NT2/D1 (cell line): ENCODE measurements around the gene CARD11.

Source experiments
- DNase-seq: peaks from one replicate; pipeline ENCODE4 v3.0.0-alpha.2; 2011; ENCODE audit warnings: low read depth, low spot score
- H3K27me3 ChIP-seq: 2 replicates; pipeline ENCODE4 v1.6.0; 2011; ENCODE audit warnings: mild to moderate bottlenecking; ENCODE audit not compliant: insufficient read length, insufficient read depth
- H3K36me3 ChIP-seq: 2 replicates; pipeline ENCODE4 v1.6.1; 2011; ENCODE audit warnings: mild to moderate bottlenecking, low read length, mixed read lengths; ENCODE audit not compliant: insufficient read depth, insufficient read length
- H3K4me1 ChIP-seq: 2 replicates; pipeline ENCODE4 v1.5.1; 2011; ENCODE audit not compliant: insufficient read depth, insufficient read length
- H3K4me3 ChIP-seq: 2 replicates; pipeline ENCODE4 v1.5.1; 2011; ENCODE audit warnings: low read depth; ENCODE audit not compliant: insufficient read length
- H3K9ac ChIP-seq: 2 replicates; pipeline ENCODE4 v1.6.0; 2011; ENCODE audit warnings: low read depth; ENCODE audit not compliant: insufficient read length
- H3K9me3 ChIP-seq: 2 replicates; pipeline ENCODE4 v1.5.1; 2011; ENCODE audit warnings: mild to moderate bottlenecking, low read length; ENCODE audit not compliant: insufficient read depth
- SUZ12 ChIP-seq: IDR thresholded peaks from 2 replicates; pipeline ENCODE4 v1.6.1; 2011; ENCODE audit not compliant: insufficient read length, insufficient read depth; ENCODE audit errors: extremely low read depth
- YY1 ChIP-seq: IDR thresholded peaks from 2 replicates; pipeline ENCODE4 v1.6.1; 2011; ENCODE audit not compliant: insufficient read length, insufficient read depth
- ZNF274 ChIP-seq: IDR thresholded peaks from 2 replicates; pipeline ENCODE4 v1.6.1; 2011; ENCODE audit warnings: mild to moderate bottlenecking, low read depth, low read length

The CARD11 gene

GRCh38 chr7:3043544-3044371 is at the start of gene CARD11:
Gene CARD11 (minus strand): TSS chr7:3043867. CDS start chr7:2958506, 85,361 bp downstream.
- Histone ChIP-seq H3K9me3 (no peaks in the 10 kb centered on the region), H3K4me3 (peak within 1 kb of the TSS; percentile 46), H3K9ac (peak within 1 kb of the TSS; percentile 67), H3K27me3 (no peaks in the 10 kb centered on the region), H3K36me3 (no peaks in the 10 kb centered on the region), H3K4me1 (peaks cover 3% of the 10 kb centered on the region)
- TF ChIP-seq SUZ12 (no peak), YY1 (no peak), ZNF274 (no peak)
- no peak for DNase-seq

DNA sequence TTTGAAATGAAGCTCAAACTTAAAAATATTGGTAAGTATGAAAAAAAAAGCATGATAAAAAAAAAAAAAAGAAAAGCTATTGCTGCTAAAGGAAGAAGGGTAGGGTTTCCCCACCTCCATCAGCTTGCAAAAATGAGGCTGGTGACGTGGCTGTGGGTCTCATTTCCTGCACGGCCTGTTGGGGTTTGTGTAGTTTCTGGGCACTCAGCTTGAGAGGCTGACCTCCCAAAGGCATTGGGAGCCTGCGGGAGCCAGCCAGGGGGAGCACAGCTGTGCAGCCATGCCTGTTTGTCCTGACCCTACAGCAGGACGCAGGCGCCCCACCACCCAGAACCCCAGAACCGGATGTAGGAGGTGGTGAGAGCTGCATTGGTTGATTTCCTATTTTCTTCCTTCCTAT is 48.8 kb upstream of the CARD11 start:
- Histone ChIP-seq H3K9ac (no peak overlapping the region), H3K9me3 (0 out of 2 replicates have a peak, but pooled peaks cover 7% of the 10 kb centered on the region), H3K27me3 (no peaks in the 10 kb centered on the region), H3K36me3 (no peaks in the 10 kb centered on the region), H3K4me1 (no peaks in the 10 kb centered on the region), H3K4me3 (no peak overlapping the region)
- DNase-seq, result no peak
- TF ChIP-seq YY1 (no peak), ZNF274 (no peak), SUZ12 (no peak)

GRCh38 chr7:3091631-3092030 is 48.0 kb upstream of the CARD11 start:
- Histone ChIP-seq H3K9ac (no peak overlapping the region), H3K27me3 (no peaks in the 10 kb centered on the region), H3K9me3 (0 out of 2 replicates have a peak, but pooled peaks cover 7% of the 10 kb centered on the region), H3K36me3 (no peaks in the 10 kb centered on the region), H3K4me3 (no peak overlapping the region), H3K4me1 (no peaks in the 10 kb centered on the region)
- TF ChIP-seq ZNF274 (no peak), YY1 (no peak), SUZ12 (no peak)
- DNase-seq, result no peak

DNA sequence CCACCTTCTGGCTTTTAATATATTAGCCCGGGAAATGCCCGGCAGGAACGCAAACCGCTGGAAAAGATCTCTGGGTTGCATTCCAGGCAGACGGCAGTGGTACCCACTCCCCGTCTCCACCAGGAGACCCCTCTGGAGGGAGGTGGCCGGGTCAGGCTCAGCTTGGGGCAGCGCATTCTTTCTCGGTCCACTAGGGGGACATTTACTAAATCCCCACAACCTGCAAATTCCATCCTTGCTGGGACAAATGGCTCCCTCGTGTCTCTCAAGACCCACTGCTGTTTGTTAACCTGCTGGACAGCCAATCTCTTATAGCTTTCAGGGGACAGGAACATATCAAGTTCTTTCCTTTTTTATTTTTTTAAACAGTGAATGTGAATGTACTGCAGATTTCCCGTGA is 45.8 kb upstream of the CARD11 start:
- Histone ChIP-seq H3K9me3 (0 out of 2 replicates have a peak, but pooled peaks cover 1% of the 10 kb centered on the region), H3K27me3 (no peaks in the 10 kb centered on the region), H3K36me3 (no peaks in the 10 kb centered on the region), H3K4me1 (no peaks in the 10 kb centered on the region), H3K9ac (no peak overlapping the region), H3K4me3 (no peak overlapping the region)
- TF ChIP-seq ZNF274 (no peak), SUZ12 (no peak), YY1 (no peak)
- DNase-seq, result peak; percentile 75

DNA sequence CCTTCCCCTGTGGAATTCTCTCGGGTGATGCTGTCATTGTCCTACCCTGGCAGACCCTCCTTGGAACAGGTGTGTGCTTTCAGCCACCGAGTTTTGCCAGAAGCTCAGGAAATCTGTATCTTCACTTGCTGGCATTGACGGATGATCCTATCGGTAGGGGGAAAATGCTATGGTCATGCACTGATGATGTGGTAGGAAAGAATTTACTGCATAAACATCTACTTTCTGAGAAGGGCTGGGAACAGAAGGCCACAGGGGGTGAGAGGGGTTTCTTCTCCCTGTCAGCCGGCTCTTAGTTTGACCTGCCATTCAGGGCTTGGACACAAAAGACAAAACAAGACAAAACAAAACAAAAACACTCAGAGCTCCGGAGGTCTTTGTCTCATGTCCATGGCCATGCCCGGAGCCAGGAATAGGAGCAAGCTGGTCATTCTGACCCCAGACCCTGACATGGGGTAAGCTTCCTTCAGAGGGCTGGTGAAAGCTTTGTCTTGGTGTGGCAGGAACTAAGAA is 43.6 kb upstream of the CARD11 start:
- Histone ChIP-seq H3K4me3 (no peak overlapping the region), H3K4me1 (no peaks in the 10 kb centered on the region), H3K36me3 (no peaks in the 10 kb centered on the region), H3K27me3 (no peaks in the 10 kb centered on the region), H3K9me3 (0 out of 2 replicates have a peak, but pooled peaks cover 4% of the 10 kb centered on the region), H3K9ac (no peak overlapping the region)
- TF ChIP-seq SUZ12, result no peak
- TF ChIP-seq YY1, result no peak
- no peak for TF ChIP-seq ZNF274
- DNase-seq, result peak; percentile 33

DNA sequence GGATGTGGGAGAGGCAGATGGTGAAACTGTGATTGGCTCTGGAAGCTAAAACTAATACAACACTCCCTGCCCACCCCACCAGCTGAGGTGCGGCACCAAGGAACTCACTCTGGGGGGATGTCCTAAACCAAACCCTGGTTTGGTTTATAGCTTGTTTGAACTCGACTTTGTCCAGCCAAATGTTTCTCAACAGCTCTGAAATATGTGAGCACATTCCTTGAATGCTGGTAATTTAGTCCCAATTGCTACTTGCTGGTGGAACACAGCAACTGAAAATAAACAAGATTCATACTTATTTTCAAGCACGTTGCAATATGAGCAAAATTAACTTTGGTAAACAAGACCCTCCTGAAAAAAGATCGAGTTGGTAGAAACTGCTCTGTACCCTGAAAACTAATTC is 39.7 kb upstream of the CARD11 start:
- Histone ChIP-seq H3K9me3 (0 out of 2 replicates have a peak, but pooled peaks cover 4% of the 10 kb centered on the region), H3K4me3 (no peak overlapping the region), H3K36me3 (no peaks in the 10 kb centered on the region), H3K9ac (no peak overlapping the region), H3K27me3 (no peaks in the 10 kb centered on the region), H3K4me1 (no peaks in the 10 kb centered on the region)
- TF ChIP-seq SUZ12 (no peak), ZNF274 (no peak), YY1 (no peak)
- no peak for DNase-seq

DNA sequence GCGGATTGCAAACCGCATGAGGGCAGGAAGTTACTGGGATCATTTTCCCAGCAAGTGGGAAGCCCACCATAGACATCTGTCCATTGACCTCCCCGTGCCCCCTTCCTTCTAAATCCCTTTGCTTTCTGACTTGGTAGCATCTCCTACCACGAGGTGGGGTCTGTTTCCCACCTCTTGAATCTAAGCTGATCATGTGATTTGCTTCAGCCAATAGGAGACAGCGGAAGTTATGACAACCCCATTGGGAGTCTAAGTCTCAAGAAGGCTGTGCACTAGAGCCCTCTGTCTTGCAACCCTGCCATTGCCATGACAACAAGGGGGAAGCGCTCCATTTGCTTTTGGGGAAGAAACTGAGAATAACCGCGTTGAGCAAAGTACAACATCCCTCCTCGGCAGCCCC is 39.2 kb upstream of the CARD11 start:
- Histone ChIP-seq H3K36me3 (no peaks in the 10 kb centered on the region), H3K4me3 (no peak overlapping the region), H3K4me1 (no peaks in the 10 kb centered on the region), H3K9me3 (0 out of 2 replicates have a peak, but pooled peaks cover 4% of the 10 kb centered on the region), H3K27me3 (no peaks in the 10 kb centered on the region), H3K9ac (no peak overlapping the region)
- no peak for DNase-seq
- TF ChIP-seq SUZ12 (no peak), YY1 (no peak), ZNF274 (no peak)
